Panc1 (cell line): ENCODE data around the gene ZER1. TPM values are rescaled to one million over a fixed set of nuclear protein-coding genes. Genes with fewer than 3 reads are reported as not detected.

ENCODE experiments used
- ATAC-seq: fragments of 200-7000 bp; cut with Tn5 transposase; 2 replicates; pipeline ENCODE4 v1.9.1; 2020; ENCODE audit warnings: mild to moderate bottlenecking, moderate library complexity
- BruUV-seq: library from RNA; stranded (reverse); fragments of 400-500 nt; replicated peaks from 2 replicates; lab custom pipeline; 2021; lab: Mats Ljungman, UMichigan
- CTCF ChIA-PET: fragments of 300-600 bp; sonication (Branson Sonifier 250); formaldehyde crosslinking; loops from one replicate; lab custom pipeline; 2022; ENCODE audit warnings: antibody characterized with exemption; lab: Charles Lee
- POLR2A ChIA-PET: fragments of 300-600 bp; sonication (Branson Sonifier 250); formaldehyde crosslinking; loops from one replicate; lab custom pipeline; 2022; ENCODE audit warnings: antibody characterized with exemption; lab: Charles Lee
- DNase-seq: peaks from one replicate; pipeline ENCODE4 v3.0.0-alpha.2; 2010; ENCODE audit warnings: low read depth, low spot score
- H3K27ac ChIP-seq: 2 replicates; pipeline ENCODE4 v1.5.1; 2011; ENCODE audit warnings: mild to moderate bottlenecking, low read length, inconsistent platforms
- H3K27me3 ChIP-seq: fragments of 200-500 bp; sonication (Bioruptor generic); 2 replicates; pipeline ENCODE4 v1.6.0; 2014; ENCODE audit warnings: low read length, inconsistent platforms; ENCODE audit not compliant: control insufficient read depth, insufficient read depth
- H3K36me3 ChIP-seq: fragments of 200-500 bp; sonication (Bioruptor generic); 2 replicates; pipeline ENCODE4 v1.5.1; 2014; ENCODE audit warnings: inconsistent platforms, mild to moderate bottlenecking, low read length, moderate library complexity; ENCODE audit not compliant: control insufficient read depth, insufficient read depth
- H3K4me1 ChIP-seq: 2 replicates; pipeline ENCODE4 v1.5.1; 2011; ENCODE audit warnings: inconsistent platforms, mild to moderate bottlenecking, low read length, moderate library complexity; ENCODE audit not compliant: control insufficient read depth, insufficient read depth
- H3K4me3 ChIP-seq, 2 experiments: 2 replicates each; pipeline ENCODE4 v1.5.1; 2011 to 2012; ENCODE audit warnings: low read depth in 2 of 2, low read length in 2 of 2, mild to moderate bottlenecking in 2 of 2, inconsistent platforms in 1 of 2, moderate library complexity in 1 of 2
- H3K9me3 ChIP-seq: fragments of 200-500 bp; sonication (Bioruptor generic); 2 replicates; pipeline ENCODE4 v1.5.1; 2014; ENCODE audit warnings: low read depth, mild to moderate bottlenecking, inconsistent platforms, low read length, moderate library complexity; ENCODE audit not compliant: control insufficient read depth, insufficient read depth
- CTCF ChIP-seq: fragments of 450-650 bp; IDR thresholded peaks from 2 replicates; pipeline ENCODE4 v1.5.1; 2017; ENCODE audit warnings: mild to moderate bottlenecking
- POLR2AphosphoS5 ChIP-seq: IDR thresholded peaks from 2 replicates; pipeline ENCODE4 v1.6.1; 2012; ENCODE audit warnings: mild to moderate bottlenecking, low read depth, low read length, moderate library complexity
- REST ChIP-seq, 2 experiments: IDR thresholded peaks; 2 replicates each; pipeline ENCODE4 v1.6.1; 2011 to 2012; ENCODE audit warnings: low read depth in 2 of 2, control low read depth in 1 of 2, low read length in 1 of 2, mild to moderate bottlenecking in 1 of 2, moderate library complexity in 1 of 2; ENCODE audit not compliant: insufficient read depth in 1 of 2
- SIN3A ChIP-seq: IDR thresholded peaks from 2 replicates; pipeline ENCODE4 v1.6.1; 2012; ENCODE audit warnings: low read depth, mild to moderate bottlenecking, low read length, moderate library complexity, borderline replicate concordance; ENCODE audit not compliant: insufficient read depth
- TCF7L2 ChIP-seq: IDR thresholded peaks from 2 replicates; pipeline ENCODE4 v1.6.1; 2011; ENCODE audit warnings: mild to moderate bottlenecking, low read depth, low read length, inconsistent platforms
- in situ Hi-C: cut with HindIII; loops from 2 replicates; pipeline ENCODE4 v1.10.0; 2016; ENCODE audit warnings: low sequenced_read_pairs, low pct_unique_long_range_greater_than_20kb
- intact Hi-C: fragments of 100-400 bp; cut with micrococcal nuclease; formaldehyde crosslinking; loops from one replicate; pipeline ENCODE4 v1.10.0; 2022; ENCODE audit not compliant: unreplicated experiment
- total RNA-seq: library from RNA; stranded (reverse); gene quantifications from one replicate; pipeline ENCODE4 v1.2.1, GENCODE V29; 2021; ENCODE audit not compliant: unreplicated experiment

The ZER1 gene
- total RNA-seq, 1 experiment from 2014 or later, result 16.2 TPM

GRCh38 chr9:128690684-128691034 is 81.1 kb downstream of the ZER1 start:
- H3K4me1 ChIP-seq, result peaks cover 17% of the 10 kb centered on the region
- TSS peak; percentile 49 for BruUV-seq
- no peak for DNase-seq
- H3K27me3 ChIP-seq, result no peaks in the 10 kb centered on the region
- H3K27ac ChIP-seq, result peak overlapping the region; percentile 87
- POLR2A ChIA-PET, result no interaction called here
- no peak for ATAC-seq
- H3K4me3 ChIP-seq, result peak overlapping the region; percentile 96 to 97
- intact Hi-C loops, result no loop called here
- in situ Hi-C loops, result no loop called here
- CTCF ChIA-PET, result no interaction called here
- TF ChIP-seq REST (IDR thresholded peaks at IDR 0.05; ENCODE audit: insufficient read depth in 1 of 2, low read depth in 2 of 2, low read length in 1 of 2), result no peak
- TF ChIP-seq POLR2AphosphoS5, result no peak
- TF ChIP-seq CTCF, result no peak
- TF ChIP-seq TCF7L2, result no peak
- no peak for TF ChIP-seq SIN3A
- H3K9me3 ChIP-seq, result no peaks in the 10 kb centered on the region
- H3K36me3 ChIP-seq, result peaks cover 40% of the 10 kb centered on the region

GRCh38 chr9:128689820-128690683 is 81.7 kb downstream of the ZER1 start:
- TF ChIP-seq CTCF (no peak), SIN3A (0 out of 2 replicates have a peak, but pooled peaks have one; percentile 75), REST (IDR thresholded peaks at IDR 0.05; ENCODE audit: insufficient read depth in 1 of 2, low read depth in 2 of 2, low read length in 1 of 2) (no peak), POLR2AphosphoS5 (no peak), TCF7L2 (no peak)
- Histone ChIP-seq H3K36me3 (peaks cover 40% of the 10 kb centered on the region), H3K4me1 (peaks cover 23% of the 10 kb centered on the region), H3K27ac (peak overlapping the region; percentile 87), H3K9me3 (no peaks in the 10 kb centered on the region), H3K27me3 (no peaks in the 10 kb centered on the region), H3K4me3 (peak overlapping the region; percentile 96 to 97)
- in situ Hi-C loops, result no loop called here
- ATAC-seq, result peak; percentile 24
- intact Hi-C loops, result no loop called here
- POLR2A ChIA-PET, result interaction anchor here (0.7 kb wide), 1 partner anchor 136 kb away, joined by 3 read pairs; no protein-coding TSS in a partner anchor
- BruUV-seq, result no TSS peak
- CTCF ChIA-PET, result no interaction called here
- DNase-seq, result no peak
